Mesenchymal stem cell (in vitro differentiated cells and primary cell): ENCODE measurements around the gene CRKL.

Experiments
- DNase-seq: peaks from one replicate; pipeline ENCODE4 v3.0.0-alpha.2; 2013
- H2AFZ ChIP-seq: one replicate; pipeline ENCODE4 v1.6.1; 2013; ENCODE audit warnings: low read depth, mild to moderate bottlenecking, control low read depth, inconsistent platforms, low read length, moderate library complexity
- H2AK5ac ChIP-seq: 2 replicates; pipeline ENCODE4 v1.6.1; 2013; ENCODE audit warnings: low read length, moderate library complexity, mild to moderate bottlenecking, inconsistent platforms; ENCODE audit not compliant: severe bottlenecking
- H2BK120ac ChIP-seq: one replicate; pipeline ENCODE4 v1.6.1; 2013; ENCODE audit warnings: low read depth, mild to moderate bottlenecking, inconsistent platforms, low read length, moderate library complexity
- H2BK12ac ChIP-seq, 2 experiments: one replicate each; pipeline ENCODE4 v1.6.1; 2013; ENCODE audit warnings: inconsistent platforms in 2 of 2, low read length in 2 of 2, mild to moderate bottlenecking in 2 of 2, moderate library complexity in 2 of 2, control low read depth in 1 of 2
- H2BK15ac ChIP-seq: one replicate; pipeline ENCODE4 v1.6.1; 2013; ENCODE audit warnings: mild to moderate bottlenecking, low read depth, inconsistent platforms; ENCODE audit not compliant: poor library complexity, severe bottlenecking
- H2BK5ac ChIP-seq: 2 replicates; pipeline ENCODE4 v1.6.1; 2013; ENCODE audit warnings: low read depth, mild to moderate bottlenecking, low read length, control low read depth, inconsistent platforms; ENCODE audit not compliant: poor library complexity, severe bottlenecking
- H3K14ac ChIP-seq, 2 experiments: one replicate each; pipeline ENCODE4 v1.6.1; 2013; ENCODE audit warnings: inconsistent platforms in 2 of 2, low read length in 2 of 2, control low read depth in 1 of 2, mild to moderate bottlenecking in 1 of 2, moderate library complexity in 1 of 2
- H3K18ac ChIP-seq, 2 experiments: one replicate each; pipeline ENCODE4 v1.6.1; 2013; ENCODE audit warnings: inconsistent platforms in 2 of 2, low read length in 2 of 2, control low read depth in 1 of 2, low read depth in 1 of 2, mild to moderate bottlenecking in 1 of 2
- H3K23ac ChIP-seq, 2 experiments: one replicate each; pipeline ENCODE4 v1.6.1; 2013; ENCODE audit warnings: inconsistent platforms in 2 of 2, low read length in 2 of 2, mild to moderate bottlenecking in 2 of 2, moderate library complexity in 2 of 2, control low read depth in 1 of 2
- H3K27ac ChIP-seq: 2 replicates; pipeline ENCODE4 v1.5.1; 2013; ENCODE audit warnings: mild to moderate bottlenecking, moderate library complexity, low read length, control low read depth, inconsistent platforms; ENCODE audit not compliant: poor library complexity, severe bottlenecking
- H3K27me3 ChIP-seq, 2 experiments: 2 replicates each; pipeline versions ENCODE4 v1.6.1 to v1.7.0; 2013; ENCODE audit warnings: low read length in 2 of 2, mild to moderate bottlenecking in 2 of 2, moderate library complexity in 2 of 2, control low read depth in 1 of 2, inconsistent platforms in 1 of 2; ENCODE audit not compliant: control insufficient read depth in 1 of 2, insufficient read depth in 1 of 2
- H3K36me3 ChIP-seq, 2 experiments: 2 replicates each; pipeline versions ENCODE4 v1.6.1 to v1.7.0; 2013; ENCODE audit warnings: low read length in 2 of 2, control low read depth in 1 of 2, inconsistent platforms in 1 of 2, low read depth in 1 of 2, mild to moderate bottlenecking in 1 of 2; ENCODE audit not compliant: insufficient read depth in 2 of 2, control insufficient read depth in 1 of 2
- H3K4ac ChIP-seq, 2 experiments: one replicate each; pipeline ENCODE4 v1.6.1; 2013; ENCODE audit warnings: inconsistent platforms in 2 of 2, low read length in 2 of 2, mild to moderate bottlenecking in 2 of 2, moderate library complexity in 2 of 2, control low read depth in 1 of 2, low read depth in 1 of 2
- H3K4me1 ChIP-seq: 2 replicates; pipeline ENCODE4 v1.6.1; 2013; ENCODE audit warnings: low read depth, low read length, control low read depth; ENCODE audit not compliant: control insufficient read depth, insufficient read depth
- H3K4me2 ChIP-seq: 2 replicates; pipeline ENCODE4 v1.6.1; 2013; ENCODE audit warnings: low read length, mild to moderate bottlenecking, inconsistent platforms; ENCODE audit not compliant: poor library complexity, severe bottlenecking
- H3K4me3 ChIP-seq, 2 experiments: 2 replicates each; pipeline versions ENCODE4 v1.5.1 to v1.7.0; 2013; ENCODE audit warnings: low read length in 2 of 2, mild to moderate bottlenecking in 2 of 2, control low read depth in 1 of 2, low read depth in 1 of 2; ENCODE audit not compliant: insufficient read depth in 1 of 2
- H3K79me1 ChIP-seq: replicated peaks from 2 replicates; pipeline ENCODE4 v1.6.1; 2013; ENCODE audit warnings: mild to moderate bottlenecking, control low read depth, low read length, inconsistent platforms; ENCODE audit not compliant: poor library complexity, severe bottlenecking
- H3K9ac ChIP-seq: 2 replicates; pipeline ENCODE4 v1.7.0; 2013; ENCODE audit warnings: mild to moderate bottlenecking, low read length, moderate library complexity
- H3K9me3 ChIP-seq: 2 replicates; pipeline ENCODE4 v1.7.0; 2013; ENCODE audit warnings: mild to moderate bottlenecking, low read length; ENCODE audit not compliant: control insufficient read depth
- H4K8ac ChIP-seq: one replicate; pipeline ENCODE4 v1.6.1; 2013; ENCODE audit warnings: inconsistent platforms, mild to moderate bottlenecking, low read length, moderate library complexity
- H4K91ac ChIP-seq: one replicate; pipeline ENCODE4 v1.6.1; 2013; ENCODE audit warnings: mild to moderate bottlenecking, low read length, inconsistent platforms
- WGBS: methylation state at CpG from one replicate; pipeline ENCODE4 v1.1.7; 2013; ENCODE audit warnings: mixed read lengths; 5-methylcytosine and 5-hydroxymethylcytosine counted together

The CRKL gene

DNA sequence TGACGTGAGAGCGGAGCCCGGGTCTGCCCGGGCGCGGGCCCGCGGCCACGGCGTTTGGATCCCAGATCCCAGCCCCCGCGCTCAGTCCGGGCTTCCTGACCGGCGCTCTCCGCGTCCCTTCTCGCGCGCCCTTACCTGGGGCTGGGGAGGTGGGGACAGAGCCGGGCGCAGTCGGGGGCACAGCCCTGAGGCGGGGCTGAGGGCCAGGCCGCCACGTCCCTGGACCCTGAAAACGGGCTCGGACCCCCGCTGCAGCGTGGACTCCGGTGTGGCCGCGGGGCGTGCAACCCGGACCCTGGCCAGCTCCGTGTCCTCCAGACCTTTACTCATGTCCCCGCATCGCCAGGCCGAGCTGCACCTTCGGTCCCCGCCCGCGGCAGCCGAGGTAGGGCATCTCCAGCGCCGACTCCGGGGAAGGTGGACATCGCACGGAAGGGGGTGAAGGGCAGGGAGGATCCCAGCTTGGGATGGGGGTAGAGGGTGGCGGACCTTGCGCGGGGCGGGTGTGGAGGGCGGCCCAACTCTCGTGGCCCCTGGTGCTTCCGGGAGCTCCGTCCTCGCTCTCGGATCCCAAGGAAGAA lies 40.0 kb downstream of the CRKL start:
- no peaks in the 10 kb centered on the region for H3K9me3 ChIP-seq
- peak overlapping the region in 1 of 2 experiments; percentile 94 for H2BK12ac ChIP-seq
- peak overlapping the region; percentile 96 for H4K8ac ChIP-seq
- peak overlapping the region; percentile 79 for H2AFZ ChIP-seq
- H3K18ac ChIP-seq = peak overlapping the region; percentile 65 to 67
- 3% methylated on average over 50 of the region's 59 CpGs for WGBS
- DNase-seq = peak; percentile 29
- peak overlapping the region; percentile 87 for H3K9ac ChIP-seq
- H3K79me1 ChIP-seq = peaks cover 24% of the 10 kb centered on the region
- H4K91ac ChIP-seq = peak overlapping the region; percentile 20
- no peak overlapping the region for H2BK5ac ChIP-seq
- H3K4ac ChIP-seq = peak overlapping the region in 1 of 2 experiments; percentile 29
- H3K4me3 ChIP-seq = peak overlapping the region; percentile 57 to 92
- no peaks in the 10 kb centered on the region for H3K27me3 ChIP-seq
- H3K27ac ChIP-seq = no peak overlapping the region
- peaks cover 20 to 26% of the 10 kb centered on the region in 2 experiments for H3K36me3 ChIP-seq
- H2AK5ac ChIP-seq = no peak overlapping the region
- peak overlapping the region in 1 of 2 experiments; percentile 6 for H3K23ac ChIP-seq
- peak overlapping the region; percentile 64 for H2BK120ac ChIP-seq
- H2BK15ac ChIP-seq = peak overlapping the region; percentile 86
- peak overlapping the region in 1 of 2 experiments; percentile 99 for H3K14ac ChIP-seq
- H3K4me2 ChIP-seq = peak overlapping the region; percentile 69
- peaks cover 27% of the 10 kb centered on the region for H3K4me1 ChIP-seq

DNA sequence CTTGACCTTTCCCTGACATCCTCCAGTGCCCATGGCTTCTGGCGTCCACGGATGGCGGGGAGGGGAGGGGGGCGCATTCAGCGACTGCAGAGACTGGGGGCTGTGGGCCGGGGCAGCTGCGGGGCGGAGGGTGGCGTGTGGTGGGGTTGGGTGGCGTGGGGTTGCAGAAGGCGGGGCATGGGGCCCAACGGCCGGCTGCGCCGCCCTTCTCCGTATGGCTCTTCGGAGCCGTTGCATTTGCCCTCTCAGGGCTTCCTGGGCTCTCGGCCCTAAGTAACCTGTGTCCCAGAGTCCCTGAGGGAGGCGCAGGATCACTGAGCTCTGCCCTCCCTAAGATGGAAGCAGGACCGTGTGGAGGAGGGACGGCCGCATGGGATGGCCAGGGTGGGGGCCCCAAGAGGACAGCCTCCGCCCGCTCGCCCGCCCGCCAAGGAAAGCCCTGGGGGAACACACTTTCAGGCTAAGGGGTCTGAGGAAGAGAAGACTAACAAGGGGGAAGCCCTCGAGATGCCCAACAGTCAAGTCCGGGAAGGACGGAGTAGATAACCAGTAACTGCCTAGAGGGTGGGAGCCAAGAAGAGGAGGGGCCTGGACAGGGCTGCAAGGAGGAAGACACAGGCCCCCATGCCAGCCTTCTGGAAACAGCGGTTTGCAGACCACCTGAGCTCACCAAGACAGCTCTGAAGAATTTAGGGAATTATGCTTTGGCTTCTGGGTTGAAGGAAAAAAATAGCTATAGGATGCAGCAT lies 40.6 kb downstream of the CRKL start:
- WGBS = 10% methylated on average over 30 of the region's 32 CpGs
- Histone ChIP-seq H3K14ac (peak overlapping the region in 1 of 2 experiments; percentile 99), H3K4ac (peak overlapping the region in 1 of 2 experiments; percentile 83)

GRCh38 chr22:20959578-20960461 lies 42.6 kb downstream of the CRKL start:
- no peak overlapping the region for H3K23ac ChIP-seq
- H2BK5ac ChIP-seq = no peak overlapping the region
- no peak overlapping the region for H4K8ac ChIP-seq
- 97% methylated on average over 20 of the region's 20 CpGs for WGBS
- H3K4ac ChIP-seq = no peak overlapping the region
- H3K36me3 ChIP-seq = peaks cover 0 to 6% of the 10 kb centered on the region in 2 experiments
- H2AFZ ChIP-seq = no peak overlapping the region
- no peak overlapping the region for H3K14ac ChIP-seq
- no peaks in the 10 kb centered on the region for H3K9me3 ChIP-seq
- no peak overlapping the region for H3K4me3 ChIP-seq
- no peak overlapping the region for H4K91ac ChIP-seq
- H2BK120ac ChIP-seq = no peak overlapping the region
- no peak overlapping the region for H2AK5ac ChIP-seq
- peaks cover 11 to 24% of the 10 kb centered on the region in 2 experiments for H3K27me3 ChIP-seq
- no peak overlapping the region for H3K4me2 ChIP-seq
- H3K79me1 ChIP-seq = peaks cover 12% of the 10 kb centered on the region
- no peak overlapping the region for H3K27ac ChIP-seq
- H3K9ac ChIP-seq = no peak overlapping the region
- H3K4me1 ChIP-seq = peaks cover 27% of the 10 kb centered on the region
- H2BK12ac ChIP-seq = no peak overlapping the region
- no peak overlapping the region for H2BK15ac ChIP-seq
- DNase-seq = no peak
- no peak overlapping the region for H3K18ac ChIP-seq

More for the DNA sequence above, 40.6 kb downstream of the CRKL start:
- Histone ChIP-seq H3K27me3 (peaks cover 0 to 5% of the 10 kb centered on the region in 2 experiments), H2BK12ac (peak overlapping the region in 1 of 2 experiments; percentile 99), H2AFZ (peak overlapping the region; percentile 79), H4K8ac (peak overlapping the region; percentile 96), H3K23ac (peak overlapping the region in 1 of 2 experiments; percentile 6), H3K9me3 (no peaks in the 10 kb centered on the region), H3K4me1 (peaks cover 27% of the 10 kb centered on the region), H3K36me3 (peaks cover 13 to 20% of the 10 kb centered on the region in 2 experiments), H3K18ac (peak overlapping the region; percentile 65 to 88), H3K27ac (no peak overlapping the region), H3K4me2 (peak overlapping the region; percentile 69), H2BK120ac (no peak overlapping the region), H2BK5ac (no peak overlapping the region), H3K79me1 (peaks cover 21% of the 10 kb centered on the region), H2AK5ac (no peak overlapping the region), H3K9ac (peak overlapping the region; percentile 87), H4K91ac (no peak overlapping the region), H3K4me3 (peak overlapping the region; percentile 57 to 92), H2BK15ac (peak overlapping the region; percentile 86)
- DNase-seq = peak; percentile 42
